ENCODE data around the gene FAF1. TPM values are rescaled to one million over a fixed set of nuclear protein-coding genes. Genes with fewer than 3 reads are reported as not detected.

The FAF1 gene
- total and polyA plus RNA-seq, 2 donors (not counting 3 experiments of a cell fraction or from before 2014, with no cell fraction given), result 9.0 to 57.6 TPM

DNA sequence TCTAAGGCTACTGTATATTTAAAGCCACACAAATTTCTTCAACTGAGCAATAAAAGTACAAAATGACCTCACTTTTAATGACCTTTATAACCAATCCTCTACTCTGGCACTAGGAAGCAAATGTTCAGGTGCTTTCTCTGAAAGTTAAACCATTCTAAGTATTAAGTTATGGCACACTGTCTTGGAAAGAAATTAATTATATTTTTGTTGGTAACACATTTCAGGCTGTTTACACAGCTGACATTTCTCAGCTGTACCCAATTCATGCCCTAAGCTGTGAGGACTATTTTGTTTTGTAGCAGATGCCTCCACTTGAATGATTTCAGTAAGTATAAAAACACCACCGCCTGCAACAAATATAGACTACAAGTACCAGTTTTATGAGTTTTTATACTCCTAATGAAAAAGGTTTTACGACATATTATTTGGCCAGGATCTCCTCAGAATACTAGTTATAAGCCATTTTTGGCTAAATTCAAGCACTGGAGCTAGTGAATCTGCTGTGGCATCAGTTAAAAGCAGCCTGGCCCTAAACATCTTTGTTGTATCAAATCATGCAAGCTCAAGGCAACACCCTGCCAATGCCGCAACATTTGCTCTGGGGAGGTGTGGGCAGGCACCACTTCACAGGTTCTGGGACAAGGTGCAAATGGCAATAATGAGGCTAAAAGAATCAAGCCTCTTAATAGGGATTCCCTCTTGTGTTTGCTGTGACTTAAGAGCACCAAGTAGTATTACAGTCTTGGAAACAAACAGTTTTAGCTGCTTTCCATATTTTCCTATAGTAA lies 308.4 kb downstream of the FAF1 start:
- no peaks in the 10 kb centered on the region for H3K4me1 ChIP-seq (ENCODE audit: control insufficient read depth, extremely low read depth, insufficient read depth, low read length)
- no peaks in the 10 kb centered on the region for H3K36me3 ChIP-seq (ENCODE audit: control insufficient read depth in 2 of 2, extremely low read depth in 1 of 2, insufficient read depth in 2 of 2, low read length in 2 of 2)
- TF ChIP-seq, protein P1, sequence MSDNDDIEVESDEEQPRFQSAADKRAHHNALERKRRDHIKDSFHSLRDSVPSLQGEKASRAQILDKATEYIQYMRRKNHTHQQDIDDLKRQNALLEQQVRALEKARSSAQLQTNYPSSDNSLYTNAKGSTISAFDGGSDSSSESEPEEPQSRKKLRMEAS (IDR thresholded peaks at IDR 0.05; ENCODE audit: insufficient read depth, insufficient read length), result no peak
- TF ChIP-seq, protein P2, sequence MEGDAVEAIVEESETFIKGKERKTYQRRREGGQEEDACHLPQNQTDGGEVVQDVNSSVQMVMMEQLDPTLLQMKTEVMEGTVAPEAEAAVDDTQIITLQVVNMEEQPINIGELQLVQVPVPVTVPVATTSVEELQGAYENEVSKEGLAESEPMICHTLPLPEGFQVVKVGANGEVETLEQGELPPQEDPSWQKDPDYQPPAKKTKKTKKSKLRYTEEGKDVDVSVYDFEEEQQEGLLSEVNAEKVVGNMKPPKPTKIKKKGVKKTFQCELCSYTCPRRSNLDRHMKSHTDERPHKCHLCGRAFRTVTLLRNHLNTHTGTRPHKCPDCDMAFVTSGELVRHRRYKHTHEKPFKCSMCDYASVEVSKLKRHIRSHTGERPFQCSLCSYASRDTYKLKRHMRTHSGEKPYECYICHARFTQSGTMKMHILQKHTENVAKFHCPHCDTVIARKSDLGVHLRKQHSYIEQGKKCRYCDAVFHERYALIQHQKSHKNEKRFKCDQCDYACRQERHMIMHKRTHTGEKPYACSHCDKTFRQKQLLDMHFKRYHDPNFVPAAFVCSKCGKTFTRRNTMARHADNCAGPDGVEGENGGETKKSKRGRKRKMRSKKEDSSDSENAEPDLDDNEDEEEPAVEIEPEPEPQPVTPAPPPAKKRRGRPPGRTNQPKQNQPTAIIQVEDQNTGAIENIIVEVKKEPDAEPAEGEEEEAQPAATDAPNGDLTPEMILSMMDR (IDR thresholded peaks at IDR 0.05; ENCODE audit: extremely low read depth in 1 of 2, insufficient read depth in 1 of 2, low read depth in 1 of 2, low read length in 2 of 2), result no peak
- no peak for TF ChIP-seq POLR2AphosphoS5 (IDR thresholded peaks at IDR 0.05; ENCODE audit: insufficient read depth, low read depth, low read length)
- TF ChIP-seq POLR2A (IDR thresholded peaks at IDR 0.05; ENCODE audit: low read depth, low read length), result no peak
- TF ChIP-seq JUN (IDR thresholded peaks at IDR 0.05; ENCODE audit: borderline replicate concordance, insufficient read depth, insufficient read length, low read depth), result no peak
- no peak for TF ChIP-seq EZH2 (IDR thresholded peaks at IDR 0.05; ENCODE audit: borderline replicate concordance, low read depth, low read length, severe bottlenecking)
- TF ChIP-seq MYC (IDR thresholded peaks at IDR 0.05; ENCODE audit: low read depth, low read length), result no peak
- TF ChIP-seq GATA2 (IDR thresholded peaks at IDR 0.05; ENCODE audit: insufficient read depth, insufficient read length, low read depth, low read length), result no peak
- no peak for TF ChIP-seq FOS (IDR thresholded peaks at IDR 0.05; ENCODE audit: borderline replicate concordance, insufficient read depth, low read length)
- CTCF ChIA-PET, result interaction anchor here (0.8 to 1.3 kb wide), 3 partner anchors 8 to 17 kb away, joined by 3 read pairs; no protein-coding TSS in a partner anchor
- H2AFZ ChIP-seq (ENCODE audit: low read depth, low read length), result no peak overlapping the region
- no peaks in the 10 kb centered on the region for H3K27me3 ChIP-seq (ENCODE audit: control insufficient read depth in 2 of 2, insufficient read depth in 2 of 2, low read length in 2 of 2)
- intact Hi-C loops (cut with micrococcal nuclease) (no loop called here), dilution Hi-C loops (cut with MboI; ENCODE audit: extremely low pct_ligation_motif_present, low sequenced_read_pairs) (no loop called here)
- H3K4me3 ChIP-seq (replicated peaks in 1 of 3; ENCODE audit: insufficient read depth in 1 of 3, low read depth in 1 of 3, low read length in 3 of 3), result no peak overlapping the region
- H3K79me2 ChIP-seq (ENCODE audit: control insufficient read depth, insufficient read depth, low read length), result no peaks in the 10 kb centered on the region
- FAIRE-seq, result no peak
- no peaks in the 10 kb centered on the region for H4K20me1 ChIP-seq (replicated peaks; ENCODE audit: control insufficient read depth, extremely low read depth, insufficient read depth, low read length)
- POLR2A ChIA-PET, result no interaction called here
- no peak overlapping the region for H3K9ac ChIP-seq (replicated peaks; ENCODE audit: extremely low read depth, insufficient read depth, low read length)
- no peak overlapping the region for H3K4me2 ChIP-seq (ENCODE audit: insufficient read depth, low read length)
- BruUV-seq (replicated peaks), result no TSS peak
- DNase-seq (ENCODE audit: low read depth, low spot score), result no peak
- no peaks in the 10 kb centered on the region for H3K9me1 ChIP-seq (replicated peaks; ENCODE audit: control insufficient read depth, extremely low read depth, insufficient read depth, low read length)
- H3K9me3 ChIP-seq (replicated peaks; ENCODE audit: control insufficient read depth, insufficient read depth, low read length), result no peaks in the 10 kb centered on the region
- H3K27ac ChIP-seq (ENCODE audit: insufficient read depth, low read depth, low read length), result no peak overlapping the region
